K562 (cell line): Measurements from ENCODE around the gene RIOK3. TPM values are rescaled to one million over a fixed set of nuclear protein-coding genes. Genes with fewer than 3 reads are reported as not detected.

ENCODE experiments used
- ARID3B ChIP-seq: fragments of 250-450 bp; sonication (Bioruptor Pico); IDR thresholded peaks from 2 replicates; pipeline ENCODE4 v1.4.0; 2020; ENCODE audit warnings: borderline replicate concordance
- ATF7 ChIP-seq: fragments of 450-650 bp; IDR thresholded peaks from 2 replicates; pipeline ENCODE4 v1.7.1; 2014; ENCODE audit warnings: mild to moderate bottlenecking, moderate library complexity
- DLX4 ChIP-seq: fragments of 250-450 bp; sonication (Bioruptor Pico); IDR thresholded peaks from 2 replicates; pipeline ENCODE4 v1.6.1; 2021; ENCODE audit warnings: mild to moderate bottlenecking
- FUS ChIP-seq: fragments of 200-400 bp; formaldehyde crosslinking; optimal IDR thresholded peaks from 2 replicates; pipeline ENCODE3; 2017; ENCODE audit warnings: low read depth, low read length
- ILK ChIP-seq: fragments of 450-650 bp; IDR thresholded peaks from 2 replicates; pipeline ENCODE4 v1.6.1; 2016; ENCODE audit warnings: missing genetic modification characterization, low read depth, mild to moderate bottlenecking, missing compliant biosample characterization, moderate library complexity, borderline replicate concordance
- MAFK ChIP-seq: IDR thresholded peaks from 2 replicates; pipeline ENCODE4 v1.6.1; 2011; ENCODE audit warnings: low read length, improper control_type of control experiment
- PHB ChIP-seq: fragments of 250-450 bp; sonication (Bioruptor Pico); IDR thresholded peaks from 2 replicates; pipeline ENCODE4 v1.5.0; 2021
- RBM25 ChIP-seq: fragments of 200-400 bp; formaldehyde crosslinking; IDR thresholded peaks from 2 replicates; pipeline ENCODE4 v1.6.1; 2018; ENCODE audit warnings: low read length, low read depth, moderate library complexity; ENCODE audit not compliant: severe bottlenecking
- THAP7 ChIP-seq: fragments of 250-450 bp; sonication (Bioruptor Pico); IDR thresholded peaks from 2 replicates; pipeline ENCODE4 v1.5.0; 2021
- UBTF ChIP-seq, 2 experiments: IDR thresholded peaks; 2 replicates each; pipeline ENCODE4 v1.6.1; 2012; ENCODE audit warnings: improper control_type of control experiment in 2 of 2, low read depth in 2 of 2, low read length in 2 of 2, borderline replicate concordance in 1 of 2
- XRCC5 ChIP-seq: fragments of 200-400 bp; formaldehyde crosslinking; IDR thresholded peaks from 2 replicates; pipeline ENCODE4 v1.6.1; 2017; ENCODE audit warnings: low read depth, mild to moderate bottlenecking, low read length
- ZBTB49 ChIP-seq: sonication (generic); formaldehyde crosslinking; IDR thresholded peaks from 2 replicates; pipeline ENCODE4 v1.8.0; 2022; ENCODE audit warnings: missing genetic modification reagents, mild to moderate bottlenecking, borderline replicate concordance
- ZC3H11A ChIP-seq: IDR thresholded peaks from 2 replicates; pipeline ENCODE4 v1.6.1; 2012; ENCODE audit warnings: low read depth, low read length, improper control_type of control experiment
- ZC3H8 ChIP-seq: fragments of 450-650 bp; IDR thresholded peaks from 2 replicates; pipeline ENCODE4 v1.6.1; 2017
- ZFPM2 ChIP-seq: fragments of 250-450 bp; sonication (Bioruptor Pico); IDR thresholded peaks from 2 replicates; pipeline ENCODE4 v1.5.1; 2022; ENCODE audit warnings: mild to moderate bottlenecking
- ZNF232 ChIP-seq: sonication (generic); formaldehyde crosslinking; IDR thresholded peaks from 2 replicates; pipeline ENCODE4 v1.8.0; 2022; ENCODE audit warnings: mild to moderate bottlenecking, missing genetic modification reagents
- ZNF274 ChIP-seq: IDR thresholded peaks from 2 replicates; pipeline ENCODE4 v1.6.1; 2011; ENCODE audit warnings: low read depth, mild to moderate bottlenecking, low read length, moderate library complexity, borderline replicate concordance
- ZNF717 ChIP-seq: fragments of 250-450 bp; sonication (Bioruptor Pico); IDR thresholded peaks from 2 replicates; pipeline ENCODE4 v1.5.0; 2021
- polyA plus RNA-seq, 8 experiments: library from polyadenylated mRNA; depleted of rRNA in 4 of 8; stranded (reverse) in 5 of 8; unstranded in 3 of 8; fragments of >200 nt; fragmentation: Nextera tagmentation in 2 of 8; fragmentation: Illumina TruSeq in 1 of 8; extraction: Ambion mirVana in 2 of 8; extraction: Trizol in 1 of 8; gene quantifications; 2 replicates each; pipeline versions ENCODE4 v1.2.1 to v1.2.3, GENCODE V29; 2011 to 2014; ENCODE audit warnings: inconsistent platforms in 1 of 8, missing spikeins in 1 of 8
- total RNA-seq, 7 experiments: library from RNA; depleted of rRNA in 6 of 7; stranded (reverse); fragments of >200 nt in 6 of 7; fragmentation: Illumina TruSeq in 2 of 7; extraction: Trizol in 2 of 7; gene quantifications; 2 replicates each; pipeline versions ENCODE4 v1.2.1 to v1.2.3, GENCODE V29; 2011 to 2021; ENCODE audit warnings: low replicate concordance in 1 of 7

The RIOK3 gene
- total and polyA plus RNA-seq, 9 of the 15 experiments (the other 6 are each of a cell fraction or from before 2014, with no cell fraction given) = 21.4 to 89.5 (median 62.9) TPM

GRCh38 chr18:23503038-23503962 lies 50.2 kb downstream of the RIOK3 start, which contains the start of gene RMC1 (continued):
- TF ChIP-seq UBTF (IDR thresholded peaks at IDR 0.05; ENCODE audit: borderline replicate concordance in 1 of 2, low read depth in 2 of 2, low read length in 2 of 2) = peak; percentile 72 to 73; a peak in 3 of 4 replicates
- peak; percentile 60 for TF ChIP-seq RBM25
- TF ChIP-seq ILK (tag) = no peak
- TF ChIP-seq MAFK = no peak; the same call in 1 of the 2 replicates
- 0 out of 2 replicates have a peak, but pooled peaks have one; percentile 63 for TF ChIP-seq ZFPM2
- no peak for TF ChIP-seq ZNF717 (CRISPR knock-in tag)
- peak; percentile 49 for TF ChIP-seq FUS
- TF ChIP-seq DLX4 (CRISPR knock-in tag) = no peak
- no peak for TF ChIP-seq ZBTB49 (CRISPR knock-in tag)
- TF ChIP-seq THAP7 (CRISPR knock-in tag) = no peak
- no peak for TF ChIP-seq ZC3H8
- TF ChIP-seq ZNF232 (CRISPR knock-in tag) = no peak
- TF ChIP-seq XRCC5 = no peak; the same call in 1 of the 2 replicates
- no peak for TF ChIP-seq ARID3B
- no peak for TF ChIP-seq PHB (CRISPR knock-in tag)
- TF ChIP-seq ZC3H11A = no peak
- no peak for TF ChIP-seq ZNF274
- peak; percentile 70; the same call in 1 of the 2 replicates for TF ChIP-seq ATF7
